ENCODE data around the gene BBX.

Gene BBX

DNA sequence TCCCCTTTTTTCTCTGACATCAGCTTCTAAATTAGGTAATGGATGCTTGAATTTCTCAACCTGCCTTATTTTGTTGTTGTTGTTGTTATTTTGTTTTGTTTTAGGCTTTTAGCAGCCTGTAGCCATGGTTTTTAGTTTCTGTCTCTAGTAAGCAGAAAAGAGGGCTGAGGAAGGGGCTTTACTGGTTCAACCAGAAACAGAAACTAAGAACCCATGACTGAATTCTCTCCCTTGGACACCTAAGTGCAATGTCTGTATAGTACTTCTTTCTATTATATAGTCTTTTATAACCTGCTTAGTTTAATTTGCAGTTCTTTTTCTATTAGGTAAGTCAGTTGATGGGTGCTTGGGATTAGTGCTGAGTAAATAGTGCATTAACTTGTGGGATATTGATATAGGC, 129.0 kb downstream of the BBX start:
- no peak for DNase-seq

GRCh38 chr3:107654218-107654617, 131.5 kb downstream of the BBX start:
- DNase-seq = no peak

DNA sequence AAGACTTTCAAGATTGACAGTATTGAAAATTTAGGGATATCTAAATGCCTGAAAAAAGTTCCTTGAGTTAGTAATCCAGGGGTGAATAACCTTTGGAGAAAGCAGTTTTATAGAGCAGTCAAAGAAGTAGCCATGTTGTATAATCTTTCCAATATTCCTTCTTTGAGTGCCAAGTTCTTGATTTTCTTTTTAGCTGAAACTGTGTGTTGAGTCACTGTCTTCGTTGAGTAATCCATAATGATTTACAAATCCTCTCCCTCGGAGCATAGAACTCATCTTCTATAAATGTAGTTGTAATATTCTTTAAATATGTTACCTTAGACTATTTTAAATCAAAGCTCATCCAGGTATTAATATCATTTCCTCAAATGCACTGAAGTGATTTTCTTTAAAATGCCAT, 135.2 kb downstream of the BBX start:
- DNase-seq = no peak

DNA sequence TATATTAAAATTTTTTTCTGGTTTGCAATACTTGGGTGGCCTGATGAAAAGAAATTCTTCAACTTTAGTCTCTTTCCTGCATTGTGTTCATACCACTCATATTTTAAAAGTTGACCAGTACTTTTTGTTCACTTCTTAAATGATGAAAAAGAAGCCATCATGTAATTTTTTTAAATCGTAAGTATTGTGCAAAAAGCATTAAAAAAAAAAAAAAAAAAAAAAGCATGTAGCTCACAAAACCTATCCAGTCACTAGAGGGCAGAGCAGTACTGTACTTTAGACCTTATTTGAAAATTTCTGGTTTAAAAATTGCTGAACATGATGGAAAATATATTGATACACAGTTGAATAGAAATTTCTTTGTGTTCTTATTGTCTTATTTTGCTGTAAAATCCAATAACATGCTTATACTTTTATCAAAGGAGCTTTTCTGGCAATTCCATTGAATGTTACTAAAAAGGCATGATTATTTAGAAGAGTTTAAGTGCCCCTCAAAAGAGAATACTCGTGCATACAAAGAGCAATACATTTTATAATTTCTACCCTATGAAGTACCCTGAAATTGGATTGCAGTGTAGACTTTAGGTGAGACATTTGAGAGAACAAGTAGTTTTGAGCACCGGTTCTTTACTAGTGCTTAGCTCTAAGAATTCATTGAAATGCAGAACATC, 137.7 kb downstream of the BBX start:
- no peak for DNase-seq

GRCh38 chr3:107661447-107662123, 138.8 kb downstream of the BBX start:
- DNase-seq = no peak

GRCh38 chr3:107662124-107662507, 139.4 kb downstream of the BBX start:
- no peak for DNase-seq

- no peak for DNase-seq
These were observed 139.8 kb downstream of the BBX start for GRCh38 chr3:107662586-107662985.

DNA sequence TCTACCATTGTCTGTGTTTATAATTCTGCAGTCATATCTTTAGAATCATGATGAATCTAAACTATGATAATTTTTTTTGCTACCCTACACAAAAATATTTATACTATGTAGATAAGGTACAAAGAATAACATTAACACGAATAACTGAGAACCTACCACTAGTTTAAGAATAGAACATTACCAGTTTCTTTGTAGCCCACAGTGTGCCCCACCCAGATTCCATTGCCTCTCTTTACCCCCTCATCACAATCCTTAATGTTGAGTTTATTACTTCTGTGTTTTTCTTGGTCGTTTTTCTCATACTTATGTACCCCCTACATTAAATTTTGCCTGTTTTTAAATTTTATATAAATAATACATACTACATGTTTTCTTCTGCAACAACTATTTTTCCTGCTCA, 140.5 kb downstream of the BBX start:
- DNase-seq = no peak

- DNase-seq = no peak
These were observed 141.9 kb downstream of the BBX start for GRCh38 chr3:107664614-107665013.

DNA sequence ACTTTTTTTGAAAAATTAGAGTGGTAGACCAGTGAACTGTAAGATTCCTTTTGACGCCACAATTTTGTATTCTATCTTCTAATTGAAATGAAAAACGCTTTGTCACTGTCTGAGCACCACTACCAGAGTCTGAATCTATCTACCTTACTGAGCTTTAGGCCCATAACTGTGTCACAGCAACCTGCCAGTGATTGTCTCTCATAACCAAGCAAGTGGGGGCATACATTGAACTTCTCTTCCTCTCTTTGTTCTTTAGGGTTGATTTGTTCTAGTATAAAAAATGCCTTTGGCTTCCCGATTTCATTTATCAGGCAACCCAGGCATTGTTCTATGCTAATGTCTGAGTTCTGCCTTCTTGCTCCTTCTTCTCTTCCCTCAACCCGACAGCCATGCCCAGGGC, 142.6 kb downstream of the BBX start:
- DNase-seq = no peak

DNA sequence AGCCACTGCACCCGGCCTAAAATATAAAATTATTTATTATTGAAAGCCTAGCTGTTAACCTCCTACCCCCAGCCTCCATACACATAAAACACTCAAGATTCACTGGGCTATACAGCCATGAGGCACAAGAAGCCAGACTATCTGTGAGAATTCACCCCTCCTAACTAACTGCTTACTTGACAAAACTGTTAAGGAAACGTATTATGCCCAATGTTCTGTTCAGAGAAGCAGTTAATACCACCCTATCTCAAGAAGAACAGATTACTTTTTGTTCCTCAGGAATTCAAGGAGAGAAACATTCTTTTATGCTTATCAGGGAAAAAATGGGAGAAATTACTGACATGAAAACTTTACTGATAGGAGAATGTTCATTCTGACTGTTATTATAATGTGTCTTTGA, 144.1 kb downstream of the BBX start:
- no peak for DNase-seq

DNA sequence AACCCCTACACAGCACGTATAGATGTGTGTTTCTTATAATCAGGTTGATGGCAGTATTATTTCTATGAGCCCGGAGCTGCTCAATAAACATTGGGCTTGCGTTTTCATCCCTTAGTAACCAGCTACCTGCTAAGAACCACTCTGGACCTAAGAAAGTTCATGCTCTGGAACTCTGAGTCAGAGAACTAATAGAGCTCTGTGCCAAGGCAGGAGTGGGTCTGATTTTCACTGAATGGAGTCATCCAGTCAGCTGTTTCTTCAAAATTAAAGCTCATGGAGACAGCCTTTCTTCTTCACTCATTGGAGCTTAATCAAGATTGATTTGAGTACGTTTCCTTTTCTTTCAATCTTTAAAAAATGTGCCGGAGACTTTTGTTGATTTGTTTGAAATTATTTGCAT, 145.7 kb downstream of the BBX start:
- DNase-seq = no peak

DNA sequence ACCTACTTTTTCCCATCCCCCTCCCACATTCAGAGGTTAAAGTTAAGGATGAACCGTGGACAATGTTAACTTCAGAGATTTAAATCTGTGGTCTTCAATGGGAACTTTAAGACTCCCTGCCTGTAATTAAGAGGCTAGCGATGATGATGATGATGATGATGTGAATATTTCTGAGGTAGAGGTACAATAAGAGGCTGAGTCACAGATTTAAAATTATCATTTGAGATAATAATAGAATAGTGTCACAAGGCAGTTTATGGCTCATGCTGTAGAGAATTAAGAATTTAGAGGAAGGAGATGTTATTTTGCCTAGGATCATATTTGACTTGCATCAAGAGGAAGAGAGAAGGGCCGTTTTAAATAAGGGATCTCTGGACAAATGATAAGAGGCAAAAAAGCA, 146.2 kb downstream of the BBX start:
- DNase-seq = no peak

- no peak for DNase-seq
These were observed 146.9 kb downstream of the BBX start for GRCh38 chr3:107669669-107670068.

- no peak for DNase-seq
These were observed 148.2 kb downstream of the BBX start for GRCh38 chr3:107670986-107671385.

DNA sequence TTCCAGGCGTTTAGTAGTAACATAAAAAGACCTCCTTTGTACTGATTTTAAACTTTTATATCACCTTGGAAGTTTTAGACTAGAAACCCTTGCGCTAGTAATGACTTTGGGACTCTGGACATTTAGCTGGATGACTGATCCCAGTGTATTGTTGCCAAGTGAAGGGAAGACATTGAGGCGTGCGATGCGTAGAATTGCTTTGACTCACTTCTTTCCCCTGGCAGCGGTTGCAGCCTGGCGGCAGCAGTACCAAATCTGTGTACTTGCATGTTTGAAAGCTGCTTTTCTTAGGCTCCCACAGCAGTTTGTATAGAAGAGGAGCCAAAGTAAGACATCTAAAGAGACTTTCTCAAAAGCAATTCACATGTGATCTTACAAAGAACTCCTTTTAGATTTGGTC, 151.6 kb downstream of the BBX start:
- no peak for DNase-seq

DNA sequence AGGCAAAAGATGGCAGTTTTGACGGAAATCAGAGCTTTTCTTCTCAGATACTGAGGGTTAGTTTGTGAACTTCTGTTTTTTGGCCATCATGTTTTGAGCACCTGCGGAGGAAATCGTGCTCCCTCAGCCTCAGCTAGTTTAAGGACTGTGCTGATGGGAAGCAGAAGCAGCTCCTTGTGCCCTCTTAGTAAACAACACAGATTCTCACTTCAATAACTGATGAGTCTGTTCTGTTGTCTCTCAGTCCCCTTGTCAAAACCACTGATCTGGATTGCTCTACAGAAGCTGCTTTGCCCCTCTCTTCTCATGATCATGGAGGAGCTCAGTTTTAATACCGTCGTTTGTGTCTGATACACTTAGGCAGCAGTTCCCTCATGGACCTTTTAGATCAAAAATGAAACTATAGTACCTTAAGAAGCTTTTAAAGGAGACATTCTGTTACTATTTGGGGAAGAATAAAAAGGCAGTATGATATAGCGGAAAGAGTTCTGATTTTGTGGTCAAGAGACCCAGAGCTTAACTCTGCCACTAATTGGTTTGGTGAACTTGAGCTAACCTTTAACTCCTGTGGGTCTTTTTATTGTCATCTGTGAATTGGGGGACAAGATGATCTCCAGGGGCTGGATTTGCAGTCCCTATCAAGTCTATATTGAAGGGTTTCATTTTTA, 152.6 kb downstream of the BBX start:
- DNase-seq = no peak

DNA sequence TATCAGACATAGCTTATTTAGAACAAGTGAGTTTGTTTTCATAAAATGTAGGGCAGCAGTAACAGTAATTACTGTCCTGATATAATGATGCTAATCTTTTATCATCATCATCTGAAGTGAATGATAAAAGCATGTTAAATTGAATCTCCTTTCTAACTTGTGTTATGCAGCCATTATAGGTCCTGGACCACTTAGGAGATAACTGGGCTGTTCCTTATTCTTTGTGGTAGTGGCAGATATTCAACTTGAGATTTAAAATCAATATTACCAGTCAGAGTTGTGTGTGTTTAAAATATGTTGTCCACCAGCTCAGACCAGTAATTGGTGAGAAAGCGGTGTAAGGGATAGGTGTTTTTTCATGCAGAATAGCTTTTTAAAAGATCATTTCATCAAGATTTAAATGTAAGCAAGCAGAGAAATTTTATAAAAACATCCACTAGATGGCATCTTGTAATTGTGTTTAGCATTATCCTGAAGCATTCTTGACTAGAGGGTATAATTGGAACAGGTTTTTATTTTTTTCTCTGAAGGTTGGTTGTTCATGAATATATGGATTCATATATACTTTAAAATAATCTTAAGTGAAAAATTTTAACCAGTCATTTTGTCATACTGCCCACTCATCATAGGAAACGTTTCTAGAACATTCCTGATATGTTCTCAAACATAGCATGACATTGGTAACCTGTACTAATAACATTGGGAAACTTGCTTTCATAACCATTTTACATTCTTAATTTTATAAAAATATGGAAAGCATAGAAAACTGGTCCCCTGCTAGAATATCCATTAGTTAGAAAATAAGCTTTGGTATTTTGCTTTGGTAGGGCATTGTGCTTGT, 153.9 kb downstream of the BBX start:
- DNase-seq = no peak

DNA sequence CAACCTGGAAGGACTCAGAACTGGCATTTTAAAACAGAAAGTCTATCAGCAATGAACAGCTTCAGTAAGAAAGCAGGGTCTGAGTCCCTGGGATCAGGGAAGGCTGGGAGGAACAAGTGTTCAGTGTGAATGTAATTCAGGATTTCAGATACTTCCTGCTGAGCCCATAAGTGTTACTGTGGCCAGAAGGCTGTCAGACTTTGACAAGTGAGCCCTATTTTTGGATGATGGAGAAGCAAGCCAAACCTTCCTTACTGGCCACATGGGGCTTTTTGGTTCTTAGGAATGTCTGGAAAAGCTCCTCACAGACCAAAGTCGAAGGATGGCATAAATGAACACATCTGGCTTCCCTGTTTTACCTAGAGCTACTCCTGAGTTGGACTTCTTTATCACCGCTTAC, 157.2 kb downstream of the BBX start:
- DNase-seq = no peak

DNA sequence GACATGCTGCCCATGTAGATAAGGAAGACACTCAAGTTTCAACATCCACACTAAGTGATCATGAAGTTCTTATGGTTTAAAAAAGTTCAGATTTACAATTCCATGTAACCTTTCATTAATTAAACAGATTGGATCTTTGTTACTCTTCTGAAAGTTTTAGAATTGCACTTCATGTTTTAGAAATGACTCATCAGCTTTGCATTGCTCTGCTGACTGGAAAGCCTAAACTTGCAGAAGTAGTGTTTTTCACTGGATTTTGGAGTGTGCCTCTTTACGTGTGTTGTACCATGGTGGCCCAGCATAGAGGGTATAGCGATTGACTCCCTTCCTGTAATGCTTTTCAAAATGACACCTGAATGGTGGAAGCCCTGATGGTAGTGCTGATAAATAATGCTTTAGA, 157.9 kb downstream of the BBX start:
- no peak for DNase-seq

DNA sequence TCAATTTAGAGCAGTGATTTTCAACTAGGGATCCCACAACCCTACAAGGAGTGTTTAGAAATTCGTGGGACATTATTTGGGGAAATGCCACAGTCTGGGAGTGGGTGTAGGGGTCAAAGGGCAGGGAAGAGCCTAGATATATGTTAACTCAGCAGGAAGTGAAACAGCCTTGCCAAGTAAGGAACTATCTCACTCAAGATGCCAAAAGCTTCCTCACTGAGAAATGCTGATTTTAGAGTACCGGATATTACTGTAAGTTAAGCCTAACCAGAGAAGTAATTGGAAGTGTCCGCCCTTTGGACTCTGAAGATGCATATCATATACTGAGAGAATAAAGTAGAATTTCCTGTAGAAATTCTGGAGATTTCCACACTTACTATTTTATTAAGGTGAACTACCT, 158.6 kb downstream of the BBX start:
- DNase-seq = no peak

DNA sequence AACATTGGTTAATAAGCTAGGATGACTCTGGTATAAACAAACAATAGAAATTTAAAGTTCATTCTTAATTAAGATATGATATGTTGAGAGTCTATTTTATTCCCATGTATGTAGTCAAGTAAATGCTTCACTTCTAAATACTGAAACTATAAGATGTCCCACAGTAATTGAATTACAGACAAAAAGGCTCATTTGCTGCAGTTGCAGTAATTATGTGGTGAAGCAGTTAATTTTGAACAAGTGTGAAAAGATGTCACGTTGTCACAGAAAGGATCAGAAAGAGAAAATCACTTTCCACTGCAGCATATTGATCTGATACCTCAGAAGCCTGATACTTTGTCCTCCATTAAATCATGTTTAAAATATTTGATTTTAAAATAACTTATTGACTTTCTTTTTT, 159.8 kb downstream of the BBX start:
- no peak for DNase-seq

GRCh38 chr3:107683447-107683846, 160.7 kb downstream of the BBX start:
- no peak for DNase-seq
